Head of caudate nucleus (tissue), 42 donors: ENCODE data around the gene ACSF2.

Experiments used
- DNase-seq, 42 donors: peaks; one replicate each; pipeline versions ENCODE4 v3.0.0 to v3.0.0-alpha.2; 2020 to 2021; ENCODE audit warnings: mixed read lengths in 7 of 42
- intact Hi-C: fragments of 100-400 bp; cut with DNase I; formaldehyde crosslinking; loops from one replicate; pipeline ENCODE4 v1.15.0; 2022

Gene ACSF2

GRCh38 chr17:50429793-50430192 lies 3.8 kb downstream of the ACSF2 start:
- intact Hi-C loops = no loop called here
- no peak for DNase-seq

DNA sequence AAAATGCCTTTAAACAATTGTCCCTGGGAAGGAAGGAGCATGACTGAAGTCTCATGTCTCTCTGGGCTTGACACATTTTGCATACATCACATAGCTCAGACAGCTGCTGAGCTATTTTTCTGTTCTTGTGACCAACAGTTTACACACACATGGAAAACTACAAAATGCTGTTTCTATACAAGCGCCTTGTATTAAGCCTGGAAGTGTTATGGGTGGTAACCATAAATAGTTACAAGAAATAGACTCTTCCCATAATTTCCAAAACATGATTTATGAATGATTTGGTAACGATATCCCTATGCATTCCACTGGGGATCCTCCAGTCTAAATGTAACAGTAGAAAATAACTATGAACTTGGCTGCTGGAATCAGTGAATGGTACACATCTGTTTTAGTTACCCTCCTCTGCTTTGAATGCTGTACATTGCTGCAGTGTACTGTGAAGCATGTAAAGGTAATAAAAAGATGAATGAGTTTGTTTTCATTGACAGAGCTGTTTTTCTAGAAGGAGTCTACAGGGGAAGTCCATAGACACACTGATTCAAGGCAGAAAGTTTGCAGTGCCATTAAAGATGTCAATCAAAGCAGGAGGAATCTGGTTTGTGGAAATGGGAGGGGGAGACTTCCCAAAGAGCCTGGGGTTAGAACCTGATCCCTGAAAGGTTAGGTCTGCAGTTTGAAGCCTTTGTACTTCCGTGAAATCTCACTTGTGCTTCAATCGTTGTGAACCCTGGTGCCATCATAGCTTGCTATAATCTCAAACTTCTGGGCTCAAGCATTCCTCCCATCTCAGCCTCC lies 5.0 kb downstream of the ACSF2 start:
- no peak for DNase-seq
- intact Hi-C loops = no loop called here

DNA sequence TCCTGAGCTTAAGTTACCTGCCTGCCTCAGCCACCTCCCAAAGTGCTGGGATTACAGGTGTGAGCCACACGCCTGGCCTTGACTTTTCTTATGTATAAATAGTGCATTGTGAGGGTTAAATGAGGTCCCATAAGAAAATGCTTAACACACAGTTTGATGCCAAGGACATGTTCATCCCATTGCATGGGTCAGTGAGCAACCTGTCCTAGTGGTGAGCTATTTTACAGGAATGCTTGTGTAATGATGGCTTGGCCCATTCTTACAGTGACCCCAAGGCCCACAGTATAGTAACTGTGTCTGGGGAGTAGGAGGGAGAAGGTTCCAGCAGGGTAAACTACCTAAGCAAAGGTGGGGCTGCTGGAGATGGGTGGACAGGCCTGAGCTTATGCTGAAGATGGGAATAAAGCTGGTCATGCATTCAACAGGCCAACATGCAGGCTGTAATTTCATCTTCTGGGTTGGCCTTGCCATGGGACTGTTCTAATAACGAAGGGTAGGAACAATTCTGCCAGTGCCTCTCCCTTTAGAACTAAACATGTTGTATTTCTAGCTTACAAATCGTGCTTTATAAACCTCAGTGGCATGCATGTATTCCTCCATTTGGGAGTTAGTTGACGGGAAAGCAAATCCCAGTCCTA lies 6.2 kb downstream of the ACSF2 start:
- no peak for DNase-seq
- intact Hi-C loops = no loop called here

- intact Hi-C loops = no loop called here
- no peak for DNase-seq
These were observed 11.4 kb downstream of the ACSF2 start for GRCh38 chr17:50437409-50437808.

DNA sequence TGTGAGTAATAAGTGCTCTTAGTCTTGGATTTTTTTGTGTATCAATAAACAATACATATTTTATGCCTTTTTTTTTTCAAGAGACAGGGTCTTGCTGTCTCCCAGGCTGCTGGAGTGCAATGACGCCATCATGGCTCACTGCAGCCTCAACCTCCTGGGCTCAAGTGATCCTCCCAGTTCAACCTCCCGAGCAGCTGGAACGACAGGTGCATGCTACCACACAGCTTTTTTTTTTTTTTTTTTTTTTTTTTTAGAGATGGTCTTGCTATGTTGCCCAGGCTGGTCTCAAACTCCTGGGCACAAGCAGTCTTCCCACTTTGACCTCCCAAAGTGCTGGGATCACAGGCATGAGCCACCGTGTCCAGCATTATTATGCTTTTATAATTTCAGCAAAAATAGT lies 13.0 kb downstream of the ACSF2 start:
- DNase-seq = no peak
- intact Hi-C loops = no loop called here

GRCh38 chr17:50440172-50440837 lies 14.3 kb downstream of the ACSF2 start:
- intact Hi-C loops = no loop called here

GRCh38 chr17:50440838-50441829 lies 15.1 kb downstream of the ACSF2 start:
- DNase-seq = peak in 1 of 42 donors; percentile 23
- intact Hi-C loops = no loop called here

More at GRCh38 chr17:50440172-50440837, 14.3 kb downstream of the ACSF2 start:
- DNase-seq = peak in 1 of 42 donors; percentile 25

GRCh38 chr17:50443505-50443974 lies 17.5 kb downstream of the ACSF2 start:
- intact Hi-C loops = no loop called here
- DNase-seq = peak in 38 of 42 donors; percentile 20 to 85 (median 57)

DNA sequence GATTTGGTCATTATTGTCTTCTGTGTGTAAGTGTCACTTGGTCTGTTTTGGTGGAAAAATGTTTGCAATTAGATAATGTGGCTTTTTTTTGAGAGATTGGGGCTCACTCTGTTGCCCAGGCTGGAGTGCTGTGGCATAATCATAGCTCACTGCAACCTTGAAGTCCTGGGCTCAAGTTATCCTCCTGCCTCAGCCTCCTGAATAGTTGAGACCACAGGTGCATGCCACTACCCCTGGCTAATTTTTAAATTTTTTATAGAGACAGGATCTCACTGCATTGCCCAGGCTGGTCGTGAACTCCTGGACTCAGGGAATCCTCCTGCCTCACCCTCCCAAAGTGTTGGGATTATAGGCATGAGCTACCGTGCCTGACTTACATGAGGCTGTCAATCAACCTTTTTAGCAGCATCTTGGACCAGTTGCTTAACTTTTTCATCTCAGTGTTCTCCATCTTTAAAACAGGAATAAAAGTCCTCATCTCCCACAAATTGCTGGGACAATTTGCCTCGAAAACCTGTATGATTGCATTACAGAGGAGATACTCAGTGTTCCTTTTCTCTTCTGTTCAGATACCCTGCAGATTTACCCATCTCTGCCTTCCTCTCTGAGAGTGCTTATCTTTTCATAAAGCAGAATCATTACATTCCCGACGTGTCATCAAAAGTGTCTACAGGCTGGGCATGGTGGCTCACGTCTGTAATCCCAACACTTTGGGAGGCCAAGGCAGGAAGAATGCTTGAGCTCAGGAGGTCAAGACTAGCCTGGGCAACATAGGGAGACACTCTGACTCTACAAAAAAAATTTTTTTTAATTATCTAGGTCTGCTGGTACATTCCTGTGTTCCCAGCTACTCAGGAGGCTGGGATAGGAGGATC lies 19.1 kb downstream of the ACSF2 start:
- no peak for DNase-seq
- intact Hi-C loops = no loop called here

GRCh38 chr17:50445730-50446325 lies 19.8 kb downstream of the ACSF2 start:
- DNase-seq = peak in 1 of 42 donors; percentile 2
- intact Hi-C loops = no loop called here

GRCh38 chr17:50447870-50448595 lies 22.0 kb downstream of the ACSF2 start:
- intact Hi-C loops = no loop called here
- DNase-seq = no peak

- DNase-seq = no peak
- intact Hi-C loops = no loop called here
These were observed 22.6 kb downstream of the ACSF2 start for GRCh38 chr17:50448643-50449042.

DNA sequence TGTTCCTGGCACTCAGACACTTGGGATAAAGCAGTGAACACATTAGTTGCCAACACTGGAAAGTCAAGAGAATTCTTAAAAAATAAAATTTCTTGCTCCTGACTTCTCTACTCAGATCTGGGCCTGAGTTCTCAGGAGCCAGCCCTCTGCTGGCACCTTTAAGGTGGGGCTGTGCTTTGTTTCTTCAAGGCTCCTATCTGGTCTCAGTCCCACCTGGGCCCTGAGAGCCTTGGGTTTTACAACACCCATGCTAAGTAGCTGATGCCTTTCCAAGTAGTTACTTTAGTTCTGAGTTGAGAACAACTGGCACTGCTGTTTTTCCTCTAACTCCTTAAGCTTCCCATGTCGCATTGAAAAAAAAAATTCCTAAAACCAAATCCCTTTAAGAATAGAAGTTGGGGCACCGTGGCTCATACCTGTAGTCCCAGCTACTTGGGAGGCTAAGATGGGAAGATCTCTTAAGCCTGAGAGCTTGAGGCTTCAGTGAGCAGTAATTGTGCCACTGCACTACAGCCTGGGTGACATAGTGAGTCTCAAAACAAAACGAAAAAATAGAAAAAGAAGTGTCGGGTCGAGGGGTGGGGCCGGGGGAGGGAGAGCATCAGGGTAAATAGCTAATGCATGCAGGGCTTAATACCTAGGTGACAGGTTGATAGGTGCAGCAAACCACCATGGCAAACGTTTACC lies 26.1 kb downstream of the ACSF2 start:
- no peak for DNase-seq
- intact Hi-C loops = no loop called here

DNA sequence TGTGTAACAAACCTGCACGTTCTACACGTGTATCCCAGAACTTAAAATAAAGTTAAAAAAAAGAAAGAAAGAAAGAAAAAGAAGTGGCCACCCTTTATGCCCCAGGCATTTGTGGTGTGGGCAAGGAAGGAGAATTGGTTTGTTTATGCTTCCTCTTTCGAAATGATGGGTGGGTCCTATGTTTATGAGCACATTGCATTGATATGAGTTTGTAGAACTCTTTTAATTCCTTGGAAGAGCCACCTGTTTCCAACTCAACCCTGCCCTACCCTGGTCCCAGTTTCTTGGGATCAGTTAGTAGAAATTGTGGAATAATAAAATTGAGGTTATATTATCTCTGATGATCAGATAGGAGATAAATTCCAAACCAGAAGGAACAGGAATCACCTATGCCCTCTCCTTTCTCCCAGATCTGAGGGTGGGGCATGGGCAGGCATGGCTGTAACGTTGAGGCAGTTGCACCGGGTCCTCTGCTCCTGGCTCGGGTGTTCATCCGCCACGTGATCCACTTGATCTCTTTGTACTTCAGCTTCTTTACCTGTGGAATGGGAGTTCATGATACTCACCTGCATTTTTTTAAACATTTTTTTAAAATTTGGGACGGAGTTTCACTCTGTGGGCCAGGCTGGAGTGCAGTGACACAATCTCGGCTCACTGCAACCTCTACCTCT lies 26.7 kb downstream of the ACSF2 start:
- intact Hi-C loops = no loop called here
- no peak for DNase-seq

GRCh38 chr17:50453901-50454300 lies 27.9 kb downstream of the ACSF2 start:
- intact Hi-C loops = no loop called here
- no peak for DNase-seq

DNA sequence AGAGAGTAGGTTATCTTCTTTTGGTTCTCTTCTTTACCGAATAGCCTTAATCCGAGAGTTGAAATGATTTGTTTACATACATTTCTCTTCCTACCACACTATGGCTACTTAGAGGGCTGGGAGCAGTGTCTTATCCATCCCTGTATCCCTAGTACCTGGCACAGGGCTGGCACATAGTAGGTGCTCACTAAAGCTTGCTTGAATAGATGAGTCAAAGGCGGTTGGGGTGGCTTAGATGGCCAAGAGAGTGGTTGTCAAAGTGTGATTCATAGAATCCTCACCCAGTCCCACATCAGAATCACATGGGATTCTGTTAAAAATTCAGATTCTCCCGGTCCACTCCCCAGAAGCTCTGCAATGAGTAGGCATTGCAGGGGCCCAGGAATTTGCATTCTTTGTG lies 31.6 kb downstream of the ACSF2 start:
- DNase-seq = no peak
- intact Hi-C loops = no loop called here
